Measurements from ENCODE around the gene RRP1B.
"Not testable (repeated sequence)": the region's sequence is repeated elsewhere in the genome, so short reads cannot be mapped to it uniquely, and the experiment has no call there.

RRP1B gene

GRCh38 chr21:43676391-43676790 is 17.0 kb downstream of the RRP1B start:
- DNase-seq (ENCODE audit: low read depth), result no peak

GRCh38 chr21:43679951-43680350 is 20.6 kb downstream of the RRP1B start:
- DNase-seq (ENCODE audit: low read depth), result no peak

- not testable (repeated sequence) for DNase-seq (ENCODE audit: low read depth)
These were observed 21.1 kb downstream of the RRP1B start for GRCh38 chr21:43680421-43680820.

DNA sequence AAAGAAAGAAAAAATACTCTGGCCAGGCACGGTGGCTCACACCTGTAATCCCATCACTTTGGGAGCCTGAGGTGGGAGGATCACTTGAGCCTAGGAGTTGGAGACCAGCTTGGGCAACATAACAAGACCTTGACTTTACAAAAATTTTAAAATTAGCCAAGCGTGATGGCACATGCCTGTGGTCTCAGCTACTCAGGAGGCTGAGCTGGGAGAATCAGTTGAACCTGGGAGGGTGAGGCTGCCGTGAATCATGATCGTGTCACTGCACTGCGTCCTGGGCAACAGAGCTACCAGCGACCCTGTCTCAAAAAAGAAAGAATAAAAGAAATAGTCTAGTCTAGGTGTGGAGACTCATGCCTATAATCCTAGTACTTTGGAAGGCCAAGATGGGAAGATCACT is 22.3 kb downstream of the RRP1B start:
- no peak for DNase-seq (ENCODE audit: low read depth)

GRCh38 chr21:43684424-43684823 is 25.1 kb downstream of the RRP1B start:
- DNase-seq (ENCODE audit: low read depth), result no peak

GRCh38 chr21:43686811-43687565 is 27.6 kb downstream of the RRP1B start:
- DNase-seq (ENCODE audit: low read depth), result no peak

DNA sequence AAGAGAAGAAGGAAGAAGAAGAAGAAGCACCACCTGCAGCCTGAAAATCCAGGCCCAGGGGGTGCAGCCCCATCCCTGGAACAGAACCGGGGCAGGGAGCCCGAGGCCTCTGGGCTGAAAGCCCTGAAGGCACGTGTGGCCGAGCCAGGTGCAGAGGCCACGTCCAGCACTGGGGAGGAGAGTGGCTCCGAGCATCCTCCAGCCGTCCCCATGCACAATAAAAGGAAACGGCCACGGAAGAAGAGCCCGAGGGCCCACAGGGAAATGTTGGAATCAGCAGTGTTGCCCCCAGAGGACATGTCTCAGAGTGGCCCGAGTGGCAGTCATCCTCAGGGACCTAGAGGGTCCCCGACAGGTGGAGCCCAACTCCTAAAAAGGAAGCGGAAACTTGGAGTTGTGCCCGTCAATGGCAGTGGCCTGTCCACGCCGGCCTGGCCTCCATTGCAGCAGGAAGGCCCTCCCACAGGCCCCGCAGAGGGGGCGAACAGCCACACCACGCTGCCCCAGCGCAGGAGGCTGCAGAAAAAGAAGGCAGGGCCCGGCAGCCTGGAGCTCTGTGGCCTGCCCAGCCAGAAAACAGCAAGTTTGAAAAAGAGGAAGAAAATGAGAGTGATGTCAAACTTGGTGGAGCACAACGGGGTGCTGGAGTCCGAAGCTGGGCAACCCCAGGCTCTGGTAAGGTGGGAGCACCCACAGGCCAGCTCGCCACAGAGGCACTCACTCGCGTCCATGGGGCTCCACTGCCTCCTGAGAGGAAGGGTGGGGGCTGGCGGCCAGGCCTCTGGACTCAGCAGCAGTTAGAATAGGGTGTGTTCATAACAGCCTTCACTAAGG is 28.4 kb downstream of the RRP1B start:
- no peak for DNase-seq (ENCODE audit: low read depth)

DNA sequence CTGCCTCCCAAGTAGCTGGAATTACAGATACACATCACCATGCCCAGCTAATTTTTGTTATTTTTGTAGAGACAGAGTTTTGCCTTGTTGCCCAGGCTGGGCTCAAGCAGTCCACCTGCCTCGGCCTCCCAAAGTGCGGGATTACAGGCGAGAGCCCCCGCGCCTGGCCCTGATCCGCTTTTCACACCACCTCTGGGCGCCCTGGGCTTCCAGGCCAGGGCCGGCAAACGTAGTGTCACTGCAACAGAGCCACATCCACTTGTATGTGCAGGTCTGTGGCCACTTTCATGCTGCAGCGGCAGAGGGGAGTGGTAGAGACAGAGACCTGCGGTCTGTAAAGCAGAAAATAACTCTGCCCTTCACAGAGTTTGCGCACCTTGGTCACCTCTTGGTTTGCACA is 29.5 kb downstream of the RRP1B start:
- no peak for DNase-seq (ENCODE audit: low read depth)

GRCh38 chr21:43689556-43690337 is 30.4 kb downstream of the RRP1B start:
- no peak for DNase-seq (ENCODE audit: low read depth)

- DNase-seq (ENCODE audit: low read depth), result no peak
These were observed 31.0 kb downstream of the RRP1B start for GRCh38 chr21:43690346-43690745.

DNA sequence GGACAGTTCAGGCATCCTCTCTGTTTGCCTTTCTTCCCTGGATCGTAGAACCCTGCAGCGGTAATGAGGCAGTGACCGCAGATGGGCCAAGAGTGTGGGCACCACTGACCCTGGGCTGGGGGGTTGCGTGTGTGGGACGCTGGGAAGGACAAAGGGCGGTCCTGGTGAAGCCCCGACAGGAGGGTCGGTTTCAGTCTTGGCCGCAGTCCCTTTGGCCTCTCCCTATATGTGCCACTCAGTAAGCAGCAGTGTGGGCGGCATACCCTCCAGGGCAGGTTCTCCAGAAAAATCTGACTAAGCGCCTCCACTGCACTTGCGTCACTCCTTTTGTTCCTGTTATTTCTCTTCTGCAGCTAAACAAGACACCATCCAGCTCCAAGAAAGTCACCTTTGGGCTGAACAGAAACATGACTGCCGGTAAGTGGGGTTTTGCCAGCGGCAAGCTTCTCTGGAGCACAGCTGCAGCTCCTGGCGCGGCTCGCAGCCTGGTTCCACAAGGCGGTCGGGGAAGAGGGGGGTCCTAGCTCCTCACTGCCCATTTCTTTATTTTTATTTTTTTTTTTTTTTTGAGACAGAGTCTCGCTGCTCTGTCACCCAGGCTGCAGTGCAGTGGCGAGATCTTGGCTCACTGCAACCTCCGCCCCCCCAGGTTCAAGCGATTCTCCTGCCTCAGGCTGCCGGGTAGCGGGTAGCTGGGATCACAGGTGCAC is 31.9 kb downstream of the RRP1B start:
- DNase-seq (ENCODE audit: low read depth), result no peak

- no peak for DNase-seq (ENCODE audit: low read depth)
These were observed 32.4 kb downstream of the RRP1B start for GRCh38 chr21:43691801-43692200.

DNA sequence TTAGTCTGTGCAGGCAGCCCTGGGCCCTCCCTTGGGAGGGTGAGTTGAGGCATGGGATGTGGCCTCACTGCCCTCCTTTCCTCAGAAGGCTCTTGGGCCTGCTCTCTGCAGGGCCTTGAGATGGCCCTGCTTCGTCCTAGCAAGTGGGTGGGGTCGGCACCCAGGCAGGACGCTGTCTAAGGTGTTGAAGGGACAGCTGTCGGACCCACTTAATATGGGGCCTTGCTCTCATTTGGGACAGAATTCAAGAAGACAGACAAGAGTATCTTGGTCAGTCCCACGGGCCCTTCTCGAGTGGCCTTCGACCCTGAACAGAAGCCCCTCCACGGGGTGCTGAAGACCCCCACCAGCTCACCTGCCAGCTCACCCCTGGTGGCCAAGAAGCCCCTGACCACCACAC is 33.6 kb downstream of the RRP1B start:
- no peak for DNase-seq (ENCODE audit: low read depth)

GRCh38 chr21:43693981-43694380 is 34.6 kb downstream of the RRP1B start:
- DNase-seq (ENCODE audit: low read depth), result no peak

- no peak for DNase-seq (ENCODE audit: low read depth)
These were observed 35.2 kb downstream of the RRP1B start for GRCh38 chr21:43694437-43695079.

DNA sequence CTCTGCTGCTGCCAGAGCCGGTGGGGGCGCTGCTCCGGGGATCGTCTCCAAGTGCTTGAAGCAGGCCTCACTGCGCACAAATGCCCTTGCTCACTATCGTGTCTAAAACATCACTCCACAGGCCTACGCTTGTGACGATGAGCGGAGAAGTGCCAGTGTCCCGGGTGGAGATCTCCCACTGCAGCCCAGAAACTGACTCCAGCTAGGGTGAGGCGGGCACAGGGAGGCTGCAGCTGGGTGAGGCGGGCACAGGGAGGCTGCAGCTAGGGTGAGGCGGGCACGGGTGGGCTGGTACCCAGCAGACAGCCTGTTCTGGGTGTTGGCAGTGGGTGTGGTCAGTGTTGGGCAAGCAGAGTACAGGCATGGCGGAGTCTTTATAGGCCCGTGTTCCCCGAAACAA is 36.9 kb downstream of the RRP1B start:
- no peak for DNase-seq (ENCODE audit: low read depth)

GRCh38 chr21:43697758-43698643 is 38.6 kb downstream of the RRP1B start:
- no peak for DNase-seq (ENCODE audit: low read depth)

DNA sequence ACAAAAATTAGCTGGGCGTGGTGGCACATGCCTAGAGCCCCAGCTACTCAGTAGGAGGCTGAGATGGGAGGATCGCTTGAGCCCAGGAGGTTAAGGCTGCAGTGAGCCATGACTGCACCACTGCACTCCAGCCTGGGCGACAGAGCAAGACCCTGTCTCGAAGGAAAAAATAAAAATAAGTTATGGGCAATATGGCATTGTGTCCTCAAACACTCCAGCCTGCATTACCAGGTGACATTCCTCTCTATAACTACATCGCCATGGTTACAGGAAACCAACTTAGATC is 40.1 kb downstream of the RRP1B start:
- not testable (repeated sequence) for DNase-seq (ENCODE audit: low read depth)

DNA sequence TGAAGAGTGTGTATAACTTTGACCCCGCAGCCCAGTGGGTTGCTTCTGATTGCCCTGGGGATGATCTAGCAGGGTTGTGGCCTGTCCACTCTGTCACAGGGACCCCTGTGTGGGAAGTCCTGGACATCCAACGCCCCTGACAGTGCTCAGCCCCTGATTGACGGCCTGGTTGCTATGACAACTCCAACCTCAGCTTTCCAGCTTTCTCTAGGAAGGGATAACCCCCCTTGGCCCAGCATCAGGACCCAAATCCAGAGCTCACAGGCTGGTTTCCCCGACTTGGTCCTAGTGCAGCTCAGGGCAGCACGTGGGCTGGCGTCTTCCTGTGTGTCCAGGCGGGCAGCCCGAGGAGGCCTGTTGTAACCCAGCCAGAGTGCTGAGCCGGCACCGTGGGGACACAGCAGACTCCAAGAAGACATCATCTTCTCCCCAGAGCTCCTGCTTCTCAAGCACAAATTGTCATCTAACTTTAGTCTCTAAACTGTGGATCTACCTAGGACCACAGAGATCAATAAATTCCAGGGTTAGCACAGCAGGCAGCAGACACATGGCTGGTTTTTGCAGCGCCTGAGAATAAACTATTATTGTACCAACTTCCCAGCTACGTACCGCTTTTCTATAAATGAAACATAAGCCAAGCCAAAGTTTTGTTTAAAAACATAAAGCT is 40.7 kb downstream of the RRP1B start:
- no peak for DNase-seq (ENCODE audit: low read depth)
